ENCODE measurements around the gene ARID3A. TPM values are rescaled to one million over a fixed set of nuclear protein-coding genes. Genes with fewer than 3 reads are reported as not detected.

The ARID3A gene
- total and polyA plus RNA-seq, 2 of the 13 experiments (the other 11 are each of a cell fraction or from before 2014, with no cell fraction given) = 71.3 to 77.9 TPM

- TF ChIP-seq, protein P1, sequence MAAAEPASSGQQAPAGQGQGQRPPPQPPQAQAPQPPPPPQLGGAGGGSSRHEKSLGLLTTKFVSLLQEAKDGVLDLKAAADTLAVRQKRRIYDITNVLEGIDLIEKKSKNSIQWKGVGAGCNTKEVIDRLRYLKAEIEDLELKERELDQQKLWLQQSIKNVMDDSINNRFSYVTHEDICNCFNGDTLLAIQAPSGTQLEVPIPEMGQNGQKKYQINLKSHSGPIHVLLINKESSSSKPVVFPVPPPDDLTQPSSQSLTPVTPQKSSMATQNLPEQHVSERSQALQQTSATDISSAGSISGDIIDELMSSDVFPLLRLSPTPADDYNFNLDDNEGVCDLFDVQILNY (CRISPR knock-in tag; conservative IDR thresholded peaks at IDR 0.05) = no peak
- 0 out of 2 replicates have a peak, but pooled peaks have one; percentile 23 for TF ChIP-seq NCOA2 (CRISPR knock-in tag; IDR thresholded peaks at IDR 0.05)
- TF ChIP-seq ZNF121 (CRISPR knock-in tag; IDR thresholded peaks at IDR 0.05) = peak; percentile 95
- peak; percentile 64; the same call in 1 of the 2 replicates for TF ChIP-seq CBX5 (CRISPR knock-in tag; IDR thresholded peaks at IDR 0.05; ENCODE audit: borderline replicate concordance)
- TF ChIP-seq ZNF790 (CRISPR knock-in tag; IDR thresholded peaks at IDR 0.05; ENCODE audit: borderline replicate concordance) = 0 out of 2 replicates have a peak, but pooled peaks have one; percentile 37
- TF ChIP-seq HDAC1 (CRISPR knock-in tag; IDR thresholded peaks at IDR 0.05) = 0 out of 2 replicates have a peak, but pooled peaks have one; percentile 49
- TF ChIP-seq ARID5B (CRISPR knock-in tag; IDR thresholded peaks at IDR 0.05) = peak; percentile 28
- TF ChIP-seq MED1 (CRISPR knock-in tag; IDR thresholded peaks at IDR 0.05) = 0 out of 2 replicates have a peak, but pooled peaks have one; percentile 24
- 0 out of 2 replicates have a peak, but pooled peaks have one; percentile 17 for TF ChIP-seq HOMEZ (CRISPR knock-in tag; IDR thresholded peaks at IDR 0.05; ENCODE audit: low read depth)
- 0 out of 2 replicates have a peak, but pooled peaks have one; percentile 23 for TF ChIP-seq ELF3 (CRISPR knock-in tag; IDR thresholded peaks at IDR 0.05)
- TF ChIP-seq STAT5B (CRISPR knock-in tag; IDR thresholded peaks at IDR 0.05) = no peak
- no peak for TF ChIP-seq ZSCAN20 (CRISPR knock-in tag; IDR thresholded peaks at IDR 0.05; ENCODE audit: borderline replicate concordance)
- TF ChIP-seq MAFG (CRISPR knock-in tag; IDR thresholded peaks at IDR 0.05) = no peak
- TF ChIP-seq HNRNPLL (IDR thresholded peaks at IDR 0.05; ENCODE audit: low read depth, low read length, poor library complexity, severe bottlenecking) = no peak
- TF ChIP-seq HOXD1 (CRISPR knock-in tag; IDR thresholded peaks at IDR 0.05) = no peak
- no peak for TF ChIP-seq RAD51 (IDR thresholded peaks at IDR 0.05; ENCODE audit: borderline replicate concordance)
- TF ChIP-seq ZNF333 (CRISPR knock-in tag; IDR thresholded peaks at IDR 0.05; ENCODE audit: borderline replicate concordance) = peak; percentile 62; the same call in 1 of the 2 replicates
- 0 out of 2 replicates have a peak, but pooled peaks have one; percentile 30 for TF ChIP-seq ZHX1 (CRISPR knock-in tag; IDR thresholded peaks at IDR 0.05; ENCODE audit: low read depth)
- 0 out of 2 replicates have a peak, but pooled peaks have one; percentile 26 for TF ChIP-seq ATF7-NPFF (CRISPR knock-in tag; IDR thresholded peaks at IDR 0.05; ENCODE audit: low read depth)
Measured at GRCh38 chr19:958967-959855, 33.4 kb downstream of the ARID3A start (continued).

Measured in HepG2 (cell line).